VCaP (cell line): Measurements from ENCODE around the gene SIRPA.

Source experiments
- H3K27ac ChIP-seq: fragments of 450-650 bp; 2 replicates; pipeline ENCODE4 v1.5.1; 2017
- CTCF ChIP-seq: fragments of 450-650 bp; conservative IDR thresholded peaks from 2 replicates; pipeline ENCODE4 v1.5.1; 2017; ENCODE audit warnings: mild to moderate bottlenecking, moderate library complexity

SIRPA gene

GRCh38 chr20:1902188-1902587, 7.0 kb downstream of the SIRPA start:
- H3K27ac ChIP-seq, result no peak overlapping the region
- no peak for TF ChIP-seq CTCF

- TF ChIP-seq CTCF, result no peak
- no peak overlapping the region for H3K27ac ChIP-seq
Observed at GRCh38 chr20:1904135-1904534, 8.9 kb downstream of the SIRPA start.

- TF ChIP-seq CTCF, result no peak
- no peak overlapping the region for H3K27ac ChIP-seq
Observed at GRCh38 chr20:1905009-1905408, 9.8 kb downstream of the SIRPA start.

- TF ChIP-seq CTCF, result no peak
Observed at GRCh38 chr20:1905693-1906092, 10.5 kb downstream of the SIRPA start.

DNA sequence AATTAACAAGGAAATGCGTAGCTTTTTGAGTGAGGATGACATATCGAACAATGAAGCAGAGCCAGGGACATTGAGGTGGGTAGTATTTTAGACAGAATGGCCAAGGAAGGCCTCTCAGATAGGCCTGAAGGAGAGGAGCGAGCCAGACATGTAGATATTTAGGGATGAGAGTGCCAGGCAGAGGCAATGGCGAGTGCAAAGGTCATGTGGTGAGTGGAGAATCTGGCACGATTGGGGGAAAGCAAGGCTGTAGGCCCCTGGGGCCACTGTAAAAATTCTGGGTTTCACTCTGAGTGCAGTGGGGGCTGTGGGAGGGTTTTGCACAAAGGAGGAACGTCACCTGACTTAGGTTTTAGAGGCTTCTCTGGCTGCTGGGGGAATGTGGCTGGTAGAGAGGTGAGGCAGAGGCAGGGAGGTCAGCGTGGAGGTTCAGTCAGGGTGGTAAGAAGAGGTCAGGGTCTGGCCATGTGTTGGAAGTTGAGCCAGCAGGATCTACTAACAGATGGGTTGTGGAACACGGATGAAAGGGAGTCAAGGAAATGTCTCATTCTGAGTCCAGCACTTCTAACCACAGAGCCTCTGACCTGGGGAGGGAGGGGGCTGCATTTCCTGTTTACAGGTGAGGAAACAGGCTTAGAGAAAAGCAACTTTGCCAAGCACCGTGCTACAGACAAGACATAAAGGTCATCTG, 11.3 kb downstream of the SIRPA start:
- no peak for TF ChIP-seq CTCF

More at GRCh38 chr20:1905693-1906092, 10.5 kb downstream of the SIRPA start:
- no peak overlapping the region for H3K27ac ChIP-seq

DNA sequence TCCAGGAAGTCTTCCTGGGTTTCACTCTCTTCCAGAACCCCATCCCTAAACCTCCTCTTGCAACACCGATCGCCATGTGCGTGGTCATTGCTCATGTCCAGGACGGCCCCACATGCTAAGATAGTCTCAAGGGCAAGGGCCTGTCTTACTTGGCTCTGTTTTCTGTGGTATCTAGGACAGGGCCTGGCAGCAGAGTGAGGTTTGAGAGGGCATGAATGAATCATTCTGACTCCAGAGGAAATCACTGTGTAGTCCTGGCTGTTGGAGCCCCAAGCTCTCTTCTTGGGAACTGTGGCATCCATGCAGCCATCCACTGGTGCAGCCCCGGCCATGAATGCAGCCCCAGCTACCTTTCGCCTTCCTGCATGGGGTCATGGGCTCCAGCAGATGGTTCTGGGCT, 12.4 kb downstream of the SIRPA start:
- no peak overlapping the region for H3K27ac ChIP-seq
- TF ChIP-seq CTCF, result no peak

More for the DNA sequence above, 11.3 kb downstream of the SIRPA start:
- no peak overlapping the region for H3K27ac ChIP-seq

GRCh38 chr20:1908191-1908590, 13.0 kb downstream of the SIRPA start:
- no peak for TF ChIP-seq CTCF
- no peak overlapping the region for H3K27ac ChIP-seq
